Rectal smooth muscle tissue (tissue), 1 donor: Measurements from ENCODE around the gene STRADA.

ENCODE experiments used
- H3K27ac ChIP-seq: one replicate; pipeline ENCODE4 v1.7.0; 2013; ENCODE audit warnings: low read depth, low read length, inconsistent platforms
- H3K27me3 ChIP-seq: one replicate; pipeline ENCODE4 v1.7.0; 2013; ENCODE audit warnings: low read length; ENCODE audit not compliant: control insufficient read depth, insufficient read depth
- H3K36me3 ChIP-seq: one replicate; pipeline ENCODE4 v1.7.0; 2013; ENCODE audit warnings: low read length; ENCODE audit not compliant: control insufficient read depth, insufficient read depth
- H3K4me1 ChIP-seq: one replicate; pipeline ENCODE4 v1.7.0; 2013; ENCODE audit warnings: low read length; ENCODE audit not compliant: control insufficient read depth, insufficient read depth
- H3K4me3 ChIP-seq: one replicate; pipeline ENCODE4 v1.7.0; 2013; ENCODE audit warnings: low read length
- H3K9ac ChIP-seq: one replicate; pipeline ENCODE4 v1.7.0; 2013; ENCODE audit warnings: low read length

The STRADA gene

GRCh38 chr17:63773272-63774140, 31.9 kb upstream of the STRADA start, which contains the start of gene CCDC47:
Gene CCDC47, minus strand, starts transcription at chr17:63773597. Its CDS starts 7,422 bp downstream, at chr17:63766175.
- H3K4me3 ChIP-seq: peak within 1 kb of the TSS; percentile 87
- H3K27me3 ChIP-seq: no peaks in the 10 kb centered on the region
- H3K4me1 ChIP-seq: peaks cover 17% of the 10 kb centered on the region

DNA sequence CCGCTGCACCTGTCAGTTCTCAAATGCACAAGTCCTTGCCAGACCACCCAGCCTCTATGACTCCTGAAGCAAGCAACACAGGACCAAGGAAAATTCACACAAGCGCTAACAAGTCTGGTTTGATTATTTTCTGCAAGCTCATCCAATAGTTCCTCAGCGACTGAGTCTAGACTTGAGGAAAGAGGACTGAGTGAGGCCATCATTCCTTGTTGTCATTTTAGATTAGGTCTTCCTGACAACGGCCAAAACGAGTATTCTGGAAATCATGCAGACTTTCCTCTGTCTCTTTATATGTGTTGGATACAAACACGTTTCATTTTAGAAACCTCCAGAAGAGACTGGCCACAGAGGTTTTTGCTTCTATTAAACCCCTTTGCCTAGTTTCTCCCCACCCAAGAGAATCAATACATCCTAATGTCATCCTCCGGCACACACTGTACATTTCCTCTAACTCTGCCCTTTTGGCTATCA, 31.2 kb upstream of the STRADA start:
- H3K4me1 ChIP-seq: peaks cover 17% of the 10 kb centered on the region
- peaks cover 2% of the 10 kb centered on the region for H3K36me3 ChIP-seq
- peak overlapping the region; percentile 86 for H3K9ac ChIP-seq
- H3K4me3 ChIP-seq: peak overlapping the region; percentile 87
- H3K27me3 ChIP-seq: no peaks in the 10 kb centered on the region
- H3K27ac ChIP-seq: peak overlapping the region; percentile 97

More at GRCh38 chr17:63773272-63774140, 31.9 kb upstream of the STRADA start, which contains the start of gene CCDC47:
- peak within 1 kb of the TSS; percentile 97 for H3K27ac ChIP-seq
- H3K36me3 ChIP-seq: peaks cover 2% of the 10 kb centered on the region
- H3K9ac ChIP-seq: peak within 1 kb of the TSS; percentile 86

DNA sequence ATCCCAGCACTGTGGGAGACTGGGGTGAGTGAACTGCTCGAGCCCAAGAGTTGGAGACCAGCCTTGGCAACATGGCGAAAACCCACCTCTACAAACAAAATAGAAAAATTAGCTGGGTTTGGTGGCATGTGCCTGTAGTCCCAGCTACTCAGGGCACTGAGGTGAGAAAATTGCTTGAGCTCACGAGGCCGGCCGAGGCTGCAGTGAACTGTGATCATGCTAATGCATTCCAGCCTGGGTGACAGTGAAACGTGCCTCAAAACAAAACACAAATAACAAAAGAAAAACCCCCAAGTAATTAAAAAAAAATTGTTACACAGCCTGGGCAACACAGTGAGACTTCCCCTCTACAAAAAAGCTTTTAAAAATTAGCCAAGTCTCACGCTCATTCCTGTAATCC, 26.8 kb upstream of the STRADA start:
- no peaks in the 10 kb centered on the region for H3K36me3 ChIP-seq
- H3K27me3 ChIP-seq: no peaks in the 10 kb centered on the region
- H3K4me1 ChIP-seq: peaks cover 3% of the 10 kb centered on the region
- H3K4me3 ChIP-seq: no peak overlapping the region
- H3K27ac ChIP-seq: no peak overlapping the region
- no peak overlapping the region for H3K9ac ChIP-seq

DNA sequence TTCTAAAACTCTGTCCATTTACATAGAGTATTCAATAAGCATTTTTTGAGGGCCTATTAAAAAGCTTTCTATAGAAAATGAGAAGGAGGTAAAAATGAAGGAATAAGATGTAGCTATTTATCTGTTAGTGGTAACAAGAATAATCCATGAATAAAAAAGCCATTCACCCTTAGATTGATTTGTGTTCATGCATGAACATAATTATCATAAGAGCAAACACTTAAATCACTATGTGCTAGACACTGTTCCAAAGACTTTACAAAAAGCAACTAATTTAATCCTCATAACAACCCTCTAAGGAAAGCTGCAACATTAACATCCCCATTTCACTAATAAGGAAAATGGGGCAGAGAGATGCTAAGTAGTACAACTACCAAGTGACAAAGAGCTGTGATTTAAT, 25.2 kb upstream of the STRADA start:
- H3K4me3 ChIP-seq: no peak overlapping the region
- no peak overlapping the region for H3K9ac ChIP-seq
- H3K4me1 ChIP-seq: no peaks in the 10 kb centered on the region
- H3K36me3 ChIP-seq: peaks cover 4% of the 10 kb centered on the region
- no peak overlapping the region for H3K27ac ChIP-seq
- no peaks in the 10 kb centered on the region for H3K27me3 ChIP-seq

DNA sequence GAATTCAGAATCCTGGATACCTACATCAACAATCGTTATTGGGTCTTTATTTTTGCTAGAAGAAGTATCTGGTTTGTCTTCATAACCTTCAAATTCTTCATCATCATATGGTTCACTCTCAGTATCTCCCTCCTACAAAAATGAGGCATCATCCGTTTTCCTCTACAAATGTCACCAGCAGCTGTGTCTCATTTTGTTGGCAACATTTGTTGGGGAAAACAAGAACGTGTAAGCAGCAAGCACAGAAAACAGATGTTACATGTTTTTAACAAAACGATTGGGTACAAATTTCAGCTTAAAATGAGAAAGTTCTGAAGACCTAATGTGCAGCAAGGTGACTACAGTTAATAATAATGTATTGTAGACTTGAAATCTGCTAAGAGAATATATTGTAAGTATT, 23.1 kb upstream of the STRADA start:
- Histone ChIP-seq H3K4me3 (no peak overlapping the region), H3K9ac (no peak overlapping the region), H3K4me1 (no peaks in the 10 kb centered on the region), H3K36me3 (peaks cover 6% of the 10 kb centered on the region), H3K27ac (no peak overlapping the region), H3K27me3 (no peaks in the 10 kb centered on the region)

- H3K27ac ChIP-seq: no peak overlapping the region
- H3K27me3 ChIP-seq: no peaks in the 10 kb centered on the region
- H3K4me1 ChIP-seq: no peaks in the 10 kb centered on the region
- H3K36me3 ChIP-seq: peaks cover 8% of the 10 kb centered on the region
- H3K9ac ChIP-seq: no peak overlapping the region
- H3K4me3 ChIP-seq: no peak overlapping the region
Measured at GRCh38 chr17:63762161-63763078, 20.8 kb upstream of the STRADA start.

- no peaks in the 10 kb centered on the region for H3K27me3 ChIP-seq
- H3K27ac ChIP-seq: no peak overlapping the region
- no peaks in the 10 kb centered on the region for H3K4me1 ChIP-seq
- no peak overlapping the region for H3K4me3 ChIP-seq
- H3K36me3 ChIP-seq: peaks cover 17% of the 10 kb centered on the region
- H3K9ac ChIP-seq: no peak overlapping the region
Measured at GRCh38 chr17:63760771-63761539, 19.4 kb upstream of the STRADA start.

DNA sequence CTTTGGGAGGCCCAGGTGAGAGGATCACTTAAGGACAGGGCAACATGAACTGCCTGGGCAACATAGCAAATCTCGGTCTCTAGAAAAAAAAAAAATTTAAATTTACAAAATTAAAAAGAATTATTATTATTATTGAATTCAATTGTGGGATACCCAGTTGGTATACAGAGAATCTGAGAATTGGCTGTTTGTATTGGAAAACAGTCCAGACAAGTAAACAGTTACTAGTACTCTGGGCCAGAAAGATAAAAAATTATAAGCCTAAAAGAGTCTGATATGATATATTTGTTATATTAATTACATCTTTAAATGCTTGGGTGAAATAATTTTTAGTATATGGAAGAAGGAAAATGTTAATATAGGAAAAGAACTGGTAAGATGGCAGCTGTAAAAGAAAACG, 16.8 kb upstream of the STRADA start:
- Histone ChIP-seq H3K27me3 (no peaks in the 10 kb centered on the region), H3K4me3 (no peak overlapping the region), H3K27ac (no peak overlapping the region), H3K36me3 (peaks cover 27% of the 10 kb centered on the region), H3K9ac (no peak overlapping the region), H3K4me1 (no peaks in the 10 kb centered on the region)

GRCh38 chr17:63754046-63754445, 12.4 kb upstream of the STRADA start:
- H3K4me3 ChIP-seq: no peak overlapping the region
- no peaks in the 10 kb centered on the region for H3K4me1 ChIP-seq
- peaks cover 33% of the 10 kb centered on the region for H3K36me3 ChIP-seq
- no peak overlapping the region for H3K27ac ChIP-seq
- H3K27me3 ChIP-seq: no peaks in the 10 kb centered on the region
- H3K9ac ChIP-seq: no peak overlapping the region

- no peak overlapping the region for H3K4me3 ChIP-seq
- no peak overlapping the region for H3K27ac ChIP-seq
- H3K27me3 ChIP-seq: no peaks in the 10 kb centered on the region
- H3K36me3 ChIP-seq: peaks cover 32% of the 10 kb centered on the region
- no peaks in the 10 kb centered on the region for H3K4me1 ChIP-seq
- H3K9ac ChIP-seq: no peak overlapping the region
Measured at GRCh38 chr17:63753215-63753614, 11.6 kb upstream of the STRADA start.

DNA sequence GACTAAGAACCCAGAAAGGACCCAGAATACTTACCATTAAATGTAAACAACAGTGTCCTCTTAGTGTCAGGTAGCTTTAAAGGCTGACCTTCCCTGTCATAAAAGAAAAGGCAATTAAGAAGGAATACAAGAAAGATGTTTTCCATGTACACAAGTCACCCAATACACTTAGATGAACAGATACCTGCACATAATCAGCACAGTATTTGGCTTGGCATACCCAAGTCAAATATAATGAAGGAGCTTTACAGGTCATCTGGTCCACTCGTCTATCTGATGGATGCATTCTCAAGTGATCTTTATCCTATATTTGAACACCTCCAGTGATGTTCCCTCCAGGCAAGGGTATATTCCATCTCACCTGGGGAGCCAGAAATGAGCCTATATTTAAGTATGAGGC, 11.1 kb upstream of the STRADA start:
- Histone ChIP-seq H3K36me3 (peaks cover 31% of the 10 kb centered on the region), H3K4me3 (no peak overlapping the region), H3K27ac (no peak overlapping the region), H3K4me1 (no peaks in the 10 kb centered on the region), H3K27me3 (no peaks in the 10 kb centered on the region), H3K9ac (no peak overlapping the region)

DNA sequence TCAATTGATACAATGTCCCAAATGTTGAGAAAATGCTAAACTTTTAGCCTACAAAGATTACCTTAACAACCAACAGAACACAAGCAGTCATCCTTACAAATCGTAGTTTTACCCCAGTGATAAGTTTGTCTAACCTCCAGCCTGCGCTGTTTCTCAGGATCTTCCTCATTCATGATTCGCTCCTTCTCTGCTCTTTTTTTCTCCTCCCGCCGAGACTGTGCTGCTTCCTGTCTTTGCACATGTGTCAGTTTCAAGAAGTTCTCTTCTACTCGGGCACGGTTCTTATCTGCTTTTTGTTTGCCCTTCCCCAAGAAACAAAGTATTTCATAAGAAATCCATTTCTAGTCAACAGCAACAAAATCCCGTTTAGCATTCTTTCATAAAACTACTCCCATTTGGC, 10.2 kb upstream of the STRADA start:
- Histone ChIP-seq H3K9ac (no peak overlapping the region), H3K4me1 (no peaks in the 10 kb centered on the region), H3K4me3 (no peak overlapping the region), H3K36me3 (peaks cover 31% of the 10 kb centered on the region), H3K27me3 (no peaks in the 10 kb centered on the region), H3K27ac (no peak overlapping the region)
